Loucy (cell line): ENCODE results near the gene GPR82.

Source experiments
- H2AFZ ChIP-seq: fragments of 200-600 bp; sonication (generic); 2 replicates; pipeline ENCODE4 v1.6.0; 2016; ENCODE audit warnings: antibody characterized with exemption, mild to moderate bottlenecking, low read length, moderate library complexity
- H3F3A ChIP-seq: fragments of 200-600 bp; 2 replicates; pipeline ENCODE4 v1.6.0; 2016; ENCODE audit warnings: antibody characterized with exemption, low read depth, mild to moderate bottlenecking
- H3K27me3 ChIP-seq: fragments of 200-600 bp; sonication (generic); 2 replicates; pipeline ENCODE4 v1.6.1; 2014; ENCODE audit warnings: low read length, mild to moderate bottlenecking; ENCODE audit not compliant: insufficient read depth, poor library complexity, severe bottlenecking
- H3K36me3 ChIP-seq: fragments of 200-600 bp; sonication (generic); 2 replicates; pipeline ENCODE4 v1.6.1; 2016; ENCODE audit warnings: low read length; ENCODE audit not compliant: insufficient read depth
- H3K4me1 ChIP-seq: fragments of 200-600 bp; sonication (generic); 2 replicates; pipeline ENCODE4 v1.5.1; 2014; ENCODE audit warnings: low read length, mild to moderate bottlenecking; ENCODE audit not compliant: insufficient read depth, poor library complexity, severe bottlenecking
- H3K4me2 ChIP-seq: fragments of 200-600 bp; sonication (generic); 2 replicates; pipeline ENCODE4 v1.6.0; 2014; ENCODE audit warnings: antibody characterized with exemption, low read length, low read depth, mild to moderate bottlenecking; ENCODE audit not compliant: poor library complexity, severe bottlenecking
- H3K4me3 ChIP-seq: fragments of 200-600 bp; sonication (generic); 2 replicates; pipeline ENCODE4 v1.5.1; 2014; ENCODE audit warnings: low read length, mild to moderate bottlenecking, mixed read lengths; ENCODE audit not compliant: poor library complexity, severe bottlenecking
- H3K79me2 ChIP-seq: fragments of 200-600 bp; sonication (generic); 2 replicates; pipeline ENCODE4 v1.6.1; 2014; ENCODE audit warnings: low read length; ENCODE audit not compliant: insufficient read depth
- H3K9ac ChIP-seq: fragments of 200-600 bp; sonication (generic); 2 replicates; pipeline ENCODE4 v1.6.0; 2014; ENCODE audit warnings: mild to moderate bottlenecking, low read depth, low read length, moderate library complexity; ENCODE audit not compliant: poor library complexity, severe bottlenecking
- H3K9me2 ChIP-seq: fragments of 200-600 bp; sonication (generic); replicated peaks from 2 replicates; pipeline ENCODE4 v1.6.1; 2016; ENCODE audit warnings: low read depth, low read length, mixed read lengths
- H3K9me3 ChIP-seq: fragments of 200-600 bp; sonication (generic); 2 replicates; pipeline ENCODE4 v1.6.1; 2014; ENCODE audit warnings: mild to moderate bottlenecking, antibody characterized with exemption, low read length, low read depth; ENCODE audit not compliant: insufficient read depth
- H4K20me1 ChIP-seq: fragments of 200-600 bp; sonication (generic); 2 replicates; pipeline ENCODE4 v1.6.0; 2014; ENCODE audit warnings: antibody characterized with exemption, low read length, mild to moderate bottlenecking; ENCODE audit not compliant: insufficient read depth, poor library complexity, severe bottlenecking
- CTCF ChIP-seq: fragments of 200-600 bp; sonication (generic); conservative IDR thresholded peaks from 2 replicates; pipeline ENCODE4 v1.5.1; 2014; ENCODE audit warnings: mild to moderate bottlenecking, antibody characterized with exemption, low read length
- EZH2phosphoT487 ChIP-seq: fragments of 200-600 bp; IDR thresholded peaks from 2 replicates; pipeline ENCODE4 v1.6.1; 2018; ENCODE audit warnings: antibody characterized with exemption, mild to moderate bottlenecking, moderate library complexity, borderline replicate concordance

GPR82 gene

GRCh38 chrX:41732260-41732659 lies 8.3 kb downstream of the GPR82 start:
- H3K4me3 ChIP-seq: no peak overlapping the region
- H2AFZ ChIP-seq: no peak overlapping the region
- no peaks in the 10 kb centered on the region for H4K20me1 ChIP-seq
- H3K9ac ChIP-seq: no peak overlapping the region
- no peak for TF ChIP-seq EZH2phosphoT487
- TF ChIP-seq CTCF: no peak
- H3K36me3 ChIP-seq: no peaks in the 10 kb centered on the region
- H3K4me1 ChIP-seq: no peaks in the 10 kb centered on the region
- no peaks in the 10 kb centered on the region for H3K9me2 ChIP-seq
- no peak overlapping the region for H3K4me2 ChIP-seq
- H3K9me3 ChIP-seq: no peaks in the 10 kb centered on the region
- no peaks in the 10 kb centered on the region for H3K79me2 ChIP-seq
- H3K27me3 ChIP-seq: no peaks in the 10 kb centered on the region
- H3F3A ChIP-seq: no peaks in the 10 kb centered on the region

- no peak overlapping the region for H2AFZ ChIP-seq
- H3K4me2 ChIP-seq: no peak overlapping the region
- H3K9me2 ChIP-seq: no peaks in the 10 kb centered on the region
- H3K9me3 ChIP-seq: no peaks in the 10 kb centered on the region
- H3K4me3 ChIP-seq: no peak overlapping the region
- no peaks in the 10 kb centered on the region for H3K4me1 ChIP-seq
- no peaks in the 10 kb centered on the region for H3F3A ChIP-seq
- H3K9ac ChIP-seq: no peak overlapping the region
- no peaks in the 10 kb centered on the region for H4K20me1 ChIP-seq
- TF ChIP-seq CTCF: no peak
- TF ChIP-seq EZH2phosphoT487: no peak
- H3K27me3 ChIP-seq: no peaks in the 10 kb centered on the region
- no peaks in the 10 kb centered on the region for H3K36me3 ChIP-seq
- no peaks in the 10 kb centered on the region for H3K79me2 ChIP-seq
These were observed 10.0 kb downstream of the GPR82 start for GRCh38 chrX:41733939-41734338.

GRCh38 chrX:41734530-41734929 lies 10.5 kb downstream of the GPR82 start:
- no peak overlapping the region for H3K9ac ChIP-seq

More at GRCh38 chrX:41734530-41734929, 10.5 kb downstream of the GPR82 start:
- H4K20me1 ChIP-seq: no peaks in the 10 kb centered on the region
- H3F3A ChIP-seq: no peaks in the 10 kb centered on the region
- TF ChIP-seq EZH2phosphoT487: no peak
- peak; percentile 58 for TF ChIP-seq CTCF
- H3K9me3 ChIP-seq: no peaks in the 10 kb centered on the region
- no peaks in the 10 kb centered on the region for H3K27me3 ChIP-seq
- H3K4me3 ChIP-seq: no peak overlapping the region
- H3K4me1 ChIP-seq: no peaks in the 10 kb centered on the region
- no peak overlapping the region for H3K4me2 ChIP-seq
- H2AFZ ChIP-seq: no peak overlapping the region
- H3K9me2 ChIP-seq: no peaks in the 10 kb centered on the region
- no peaks in the 10 kb centered on the region for H3K36me3 ChIP-seq
- H3K79me2 ChIP-seq: no peaks in the 10 kb centered on the region
